ENCODE measurements around the gene EPB41.

GRCh38 chr1:28902738-28903137 is 11.6 kb upstream of the EPB41 start:
- no peak for TF ChIP-seq EZH2 (IDR thresholded peaks at IDR 0.05; ENCODE audit: low read depth, low read length, severe bottlenecking)
- no peak for TF ChIP-seq BACH1 (IDR thresholded peaks at IDR 0.05; ENCODE audit: low read length)
- TF ChIP-seq MAFK (IDR thresholded peaks at IDR 0.05; ENCODE audit: low read depth, low read length), result no peak
- TF ChIP-seq ZNF274 (IDR thresholded peaks at IDR 0.05; ENCODE audit: borderline replicate concordance, extremely low read depth, low read length), result no peak
- no peak for TF ChIP-seq MAX (IDR thresholded peaks at IDR 0.05)
- no peak for TF ChIP-seq NANOG (IDR thresholded peaks at IDR 0.05; ENCODE audit: insufficient read depth, low read depth, low read length, poor library complexity, severe bottlenecking)
- no peak for TF ChIP-seq CTCF (IDR thresholded peaks at IDR 0.05; ENCODE audit: control extremely low read depth in 1 of 3, insufficient read depth in 1 of 3, low read depth in 1 of 3, low read length in 3 of 3)
- no peak for TF ChIP-seq POLR2AphosphoS5 (IDR thresholded peaks at IDR 0.05; ENCODE audit: low read depth, low read length)
- no peak for TF ChIP-seq GABPA (IDR thresholded peaks at IDR 0.05; ENCODE audit: borderline replicate concordance, insufficient read depth, low read length)
- TF ChIP-seq SIX5 (IDR thresholded peaks at IDR 0.05; ENCODE audit: low read depth, low read length), result no peak
- TF ChIP-seq USF2 (IDR thresholded peaks at IDR 0.05; ENCODE audit: low read length), result no peak
- no peak for TF ChIP-seq POU5F1 (IDR thresholded peaks at IDR 0.05; ENCODE audit: low read depth, low read length)
- no peak for TF ChIP-seq POLR2A (IDR thresholded peaks at IDR 0.05; ENCODE audit: control extremely low read depth in 1 of 2, low read depth in 2 of 2, low read length in 2 of 2)
